ENCODE measurements around the gene KCNB1.
A peak's percentile ranks its signal among the peaks of the same experiment; 100 is the strongest.

The KCNB1 gene

GRCh38 chr20:49347156-49347555 is 135.3 kb downstream of the KCNB1 start:
- DNase-seq: no peak

DNA sequence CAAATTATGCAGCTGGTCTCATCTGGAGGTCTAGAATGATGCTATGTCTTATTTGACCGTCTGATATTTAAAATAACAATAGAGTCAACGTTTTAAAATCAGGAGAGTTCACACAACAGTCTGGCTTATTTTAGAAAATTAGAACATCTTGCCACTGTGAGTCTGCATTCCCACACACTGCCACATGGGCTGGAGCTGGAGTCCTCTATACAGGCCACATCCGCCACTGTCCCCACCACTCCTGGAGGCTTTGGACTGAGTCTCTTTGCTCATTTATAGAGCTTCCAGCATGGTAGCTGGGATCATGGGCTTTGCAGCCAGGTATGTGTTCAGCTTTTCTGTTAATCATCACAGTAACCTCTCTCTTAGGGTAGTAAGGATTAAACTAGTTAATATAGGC is 135.8 kb downstream of the KCNB1 start:
- no peak for DNase-seq

DNA sequence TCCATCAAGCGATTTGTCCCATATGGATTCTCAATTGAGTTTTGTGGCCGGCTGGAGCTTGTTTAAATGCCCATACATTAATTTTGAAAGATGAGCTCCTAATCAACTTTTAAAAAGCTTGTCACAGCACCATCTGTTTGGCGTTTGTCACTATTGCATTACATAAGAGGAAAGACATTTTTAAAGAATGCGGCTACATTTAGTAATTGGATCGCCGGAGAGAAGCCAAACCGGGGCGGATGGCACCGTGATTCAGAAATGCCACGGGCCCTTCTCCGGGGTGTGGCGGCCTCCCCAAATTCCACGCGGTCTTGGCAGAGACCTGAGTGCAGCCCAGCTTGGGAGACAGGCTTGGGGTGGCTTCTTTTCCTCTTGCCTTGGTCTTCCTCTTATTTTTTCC is 136.9 kb downstream of the KCNB1 start:
- peak; percentile 88 to 90 for DNase-seq

DNA sequence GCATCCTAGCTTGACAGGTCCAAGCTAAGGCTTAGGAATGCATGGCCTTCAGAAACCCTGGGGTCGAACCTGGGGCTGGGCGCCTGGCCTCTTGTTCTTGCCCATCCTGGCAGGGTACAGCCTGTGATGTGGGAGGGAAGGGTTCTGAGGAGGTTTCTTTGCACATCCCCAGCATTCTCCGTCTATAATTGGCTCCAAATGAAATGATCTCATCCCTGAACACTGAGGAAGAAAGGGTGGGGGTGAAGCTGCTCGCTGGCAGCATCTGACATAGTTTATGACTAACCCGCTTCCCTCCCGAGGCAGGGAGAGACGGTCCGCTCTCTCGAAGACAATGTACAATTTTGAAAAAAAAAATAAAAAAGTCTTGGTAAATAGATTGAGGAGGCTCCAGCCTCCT is 137.5 kb downstream of the KCNB1 start:
- peak; percentile 88 to 92 for DNase-seq

DNA sequence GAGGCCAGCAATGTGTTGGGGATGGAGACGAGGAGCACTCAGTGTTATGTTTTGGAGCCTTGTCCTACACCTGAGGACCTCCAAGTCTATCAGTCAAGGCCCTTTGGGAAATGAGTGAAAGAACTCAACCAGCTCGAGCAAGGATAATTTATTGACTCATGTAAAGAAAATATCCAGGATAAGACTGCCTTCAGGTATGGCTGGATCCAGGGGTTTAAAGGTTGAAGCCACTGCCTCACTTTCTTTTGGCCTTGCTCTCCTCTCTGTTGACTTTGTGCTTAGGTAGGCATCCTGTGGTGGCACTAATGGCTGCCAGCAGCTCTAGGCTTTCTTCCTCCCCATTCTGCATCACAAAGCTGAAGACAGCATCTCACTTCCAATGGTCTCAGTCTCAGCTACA is 138.3 kb downstream of the KCNB1 start:
- no peak for DNase-seq

DNA sequence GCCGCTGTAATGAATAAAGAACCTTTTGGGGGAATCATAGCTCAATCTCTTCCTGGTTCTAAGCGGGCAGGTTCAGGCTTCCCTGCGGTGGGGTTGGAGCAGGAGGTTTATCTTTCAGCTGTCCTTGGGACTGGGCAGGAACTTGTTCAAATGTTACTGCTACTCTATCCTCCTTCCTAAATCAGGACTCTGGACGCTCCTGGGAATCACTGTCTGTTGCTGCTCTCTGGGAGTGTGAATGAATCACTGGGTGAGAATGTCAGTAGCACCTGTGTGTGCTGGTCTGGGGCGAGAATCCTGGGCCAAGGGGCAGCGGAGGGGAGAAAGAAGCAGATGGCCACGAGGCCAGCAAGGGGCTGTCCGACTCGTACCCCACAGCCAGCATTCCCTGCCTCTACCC is 139.2 kb downstream of the KCNB1 start:
- DNase-seq: no peak

DNA sequence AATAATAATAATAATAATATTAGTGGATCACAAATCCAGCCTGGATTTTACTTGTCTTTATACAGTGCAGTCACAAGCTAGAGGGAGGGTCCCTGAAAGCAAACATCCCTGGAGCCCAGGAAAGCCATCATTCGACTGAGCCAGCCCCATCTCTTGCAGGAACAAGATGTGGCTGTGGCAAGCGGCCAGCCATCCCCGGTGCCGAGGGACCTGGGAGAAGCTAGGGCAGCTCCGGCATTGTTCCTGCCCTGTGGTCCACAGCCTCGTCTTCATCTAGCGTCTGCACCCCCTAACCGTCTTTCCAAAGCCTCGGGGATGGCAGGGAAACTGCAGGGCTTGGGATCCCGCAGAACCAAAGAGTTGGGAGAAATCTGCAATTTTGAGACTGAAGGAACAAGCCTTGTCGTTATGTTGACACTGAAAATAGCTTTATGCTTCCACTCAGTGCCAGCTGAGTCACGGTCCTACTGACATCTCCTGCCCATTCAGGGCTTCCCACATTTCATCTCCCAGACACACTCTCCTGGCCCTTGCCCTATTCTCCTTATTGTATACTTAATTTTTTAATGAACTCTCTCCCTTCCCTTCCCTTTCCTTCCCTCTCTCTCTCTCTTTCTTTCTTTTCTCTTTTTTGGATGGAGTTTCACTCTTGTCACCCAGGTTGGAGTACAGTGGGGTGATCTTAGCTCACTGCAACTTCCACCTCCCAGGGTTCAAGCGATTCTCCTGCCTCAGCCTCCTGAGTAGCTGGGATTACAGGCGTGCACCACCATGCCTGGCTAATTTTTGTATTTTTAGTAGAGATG is 142.1 kb downstream of the KCNB1 start:
- peak in 1 of 2 experiments; percentile 46 for DNase-seq

- DNase-seq: no peak
Measured at GRCh38 chr20:49339123-49339522, 143.3 kb downstream of the KCNB1 start.

DNA sequence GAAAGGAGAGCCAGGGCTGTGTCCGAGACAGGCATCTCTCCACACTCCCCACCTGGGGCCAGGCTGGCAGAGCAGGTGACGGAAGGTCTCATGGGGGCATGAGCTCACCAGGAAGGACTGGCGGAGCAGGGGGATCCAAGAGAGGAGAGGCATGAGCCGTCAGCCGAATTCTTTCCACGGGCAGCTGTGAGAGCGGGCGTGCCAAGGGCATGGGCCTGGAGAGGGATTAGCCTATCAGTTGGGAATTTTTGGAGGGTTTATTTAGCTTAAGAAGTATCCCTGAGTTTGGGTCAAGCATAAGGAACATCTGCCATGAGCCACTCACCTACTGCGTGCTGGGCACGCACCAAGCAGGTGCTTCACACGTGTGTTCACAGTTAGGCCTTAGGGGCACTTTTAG is 144.4 kb downstream of the KCNB1 start:
- no peak for DNase-seq

DNA sequence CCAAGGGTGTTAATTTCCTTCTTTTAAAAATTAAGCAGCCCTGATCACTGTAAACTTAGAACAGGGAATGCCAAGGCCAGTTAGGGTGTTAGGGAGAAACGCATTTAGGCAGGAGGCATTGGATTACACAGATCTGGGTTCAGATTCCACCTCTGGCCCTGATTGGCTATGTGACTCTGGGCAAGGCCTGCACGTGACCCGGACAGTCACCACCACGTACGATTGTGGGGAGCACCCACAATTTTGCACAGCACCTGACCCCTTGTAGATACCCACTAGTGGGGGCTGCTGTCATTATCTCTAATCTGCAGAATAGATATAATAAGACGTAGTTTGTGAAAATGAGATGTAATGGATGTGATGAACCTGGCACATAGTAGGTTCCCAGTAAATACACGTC is 145.1 kb downstream of the KCNB1 start:
- no peak for DNase-seq

DNA sequence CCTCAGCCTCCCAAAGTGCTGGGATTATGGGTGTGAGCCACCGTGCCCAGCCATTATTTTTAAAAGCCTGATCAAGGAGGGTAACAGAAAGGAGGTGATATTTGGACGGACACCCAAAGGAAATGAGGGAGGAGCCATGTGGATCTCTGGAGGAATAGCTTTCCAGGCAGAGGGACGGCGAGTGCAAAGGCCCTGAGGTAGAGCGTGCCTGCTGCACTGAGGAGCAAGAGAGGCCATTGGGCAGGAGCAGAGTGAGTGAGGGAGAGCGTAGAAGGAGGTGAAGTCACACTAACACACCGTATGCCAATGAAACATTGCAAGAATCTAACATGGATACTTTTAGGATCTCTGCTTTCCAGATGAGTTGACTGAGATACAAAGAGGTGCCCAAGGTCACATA is 145.7 kb downstream of the KCNB1 start:
- no peak for DNase-seq

DNA sequence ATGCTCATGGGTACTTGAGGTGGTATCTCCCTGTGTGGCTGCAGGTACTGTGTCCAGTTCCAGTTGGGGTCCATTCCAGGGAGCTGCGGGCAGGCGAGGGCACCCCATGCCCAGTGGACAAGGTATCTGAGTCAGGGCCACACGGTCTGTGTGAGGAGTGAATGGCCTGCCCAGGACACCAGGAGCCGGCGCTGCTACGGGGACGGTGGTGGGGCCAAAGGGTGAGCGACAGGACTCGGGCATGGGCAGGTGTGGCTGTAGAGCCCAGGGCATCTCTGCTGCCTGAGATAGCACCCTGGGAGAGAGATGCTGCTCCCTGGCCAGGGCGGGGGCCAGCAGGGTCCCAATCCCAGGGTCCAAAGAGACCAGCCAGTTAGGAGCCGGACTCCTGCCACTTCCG is 147.0 kb downstream of the KCNB1 start:
- DNase-seq: no peak

DNA sequence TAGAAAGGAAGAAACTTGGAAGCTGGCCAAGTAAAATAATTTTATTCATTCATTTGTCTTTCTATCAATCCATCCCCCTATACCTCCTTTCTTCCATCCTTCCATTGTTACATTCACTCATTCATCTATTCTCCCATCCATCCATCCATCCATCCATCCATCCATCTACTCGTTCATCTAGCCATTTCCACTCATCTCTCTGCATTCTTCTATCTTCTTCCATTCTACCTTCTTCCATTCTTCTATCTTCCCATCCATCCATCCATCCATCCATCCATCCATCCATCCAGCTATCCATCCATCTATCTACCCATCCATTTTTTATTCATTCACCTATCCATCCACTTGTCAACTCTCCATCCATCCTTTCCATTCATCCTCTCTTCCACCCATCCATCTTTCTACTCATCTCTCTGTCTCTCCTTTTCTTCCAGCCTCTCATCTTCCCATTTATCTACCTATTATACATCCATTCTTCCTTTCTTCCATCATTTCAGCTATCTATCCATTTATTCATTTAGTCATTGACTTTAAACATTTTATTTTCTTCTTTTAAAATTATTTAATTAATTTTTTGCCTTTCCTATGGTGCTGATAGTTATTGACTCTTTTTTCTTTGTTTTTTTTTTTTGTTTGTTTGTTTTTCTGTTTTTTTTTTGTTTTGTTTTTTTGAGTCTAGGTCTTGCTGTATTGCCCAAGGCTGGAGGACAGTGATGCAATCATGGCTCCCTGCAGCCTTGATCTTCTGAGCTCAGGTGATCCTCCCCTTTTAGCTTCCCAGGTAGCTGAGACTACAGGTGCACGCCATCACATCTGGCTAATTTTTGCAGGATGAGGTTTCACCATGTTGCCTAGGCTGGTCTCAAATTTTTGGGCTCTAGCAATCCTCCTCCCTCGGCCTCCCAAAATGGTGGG is 151.5 kb downstream of the KCNB1 start:
- no peak for DNase-seq

DNA sequence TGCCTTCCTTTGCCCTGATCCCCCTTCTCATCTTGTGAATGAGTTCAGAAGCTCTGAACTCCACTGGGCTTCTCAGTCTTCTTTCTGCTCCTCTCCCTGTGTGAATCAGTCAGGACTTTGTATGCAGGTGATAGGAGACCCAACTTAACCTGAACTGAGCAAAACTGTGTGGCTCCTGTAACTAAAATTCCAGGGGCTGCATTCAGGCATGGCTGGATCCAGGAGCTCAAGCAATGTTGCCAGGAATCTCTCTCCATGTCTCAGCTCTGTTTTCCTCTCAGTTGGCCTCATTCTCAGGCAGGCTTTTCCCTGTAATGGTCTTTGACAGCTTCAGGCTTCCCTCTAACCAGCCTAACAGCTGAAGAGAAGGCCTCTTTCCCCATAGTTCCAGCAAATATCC is 153.7 kb downstream of the KCNB1 start:
- no peak for DNase-seq

DNA sequence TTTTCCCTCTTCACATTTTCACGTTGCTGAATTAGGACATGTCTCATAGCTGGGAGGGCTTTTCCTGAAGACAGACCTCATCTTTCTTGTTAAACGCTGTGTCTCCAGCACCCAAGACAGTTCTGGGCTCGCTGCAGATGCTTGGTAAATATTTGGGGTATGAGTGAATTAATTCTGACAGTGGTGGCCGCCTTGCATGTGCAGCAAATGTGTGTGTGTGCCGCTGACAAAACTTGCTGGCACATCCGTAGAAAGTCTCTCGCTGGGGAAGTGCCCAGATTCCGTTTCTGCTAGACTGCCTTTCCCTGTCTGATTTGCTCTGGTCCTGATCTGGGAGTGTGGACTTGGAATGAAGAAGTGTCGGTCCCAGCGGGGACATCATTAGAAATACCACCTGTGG is 156.4 kb downstream of the KCNB1 start:
- DNase-seq: peak in 1 of 2 experiments; percentile 29

GRCh38 chr20:49324306-49324705 is 158.2 kb downstream of the KCNB1 start:
- DNase-seq: no peak

DNA sequence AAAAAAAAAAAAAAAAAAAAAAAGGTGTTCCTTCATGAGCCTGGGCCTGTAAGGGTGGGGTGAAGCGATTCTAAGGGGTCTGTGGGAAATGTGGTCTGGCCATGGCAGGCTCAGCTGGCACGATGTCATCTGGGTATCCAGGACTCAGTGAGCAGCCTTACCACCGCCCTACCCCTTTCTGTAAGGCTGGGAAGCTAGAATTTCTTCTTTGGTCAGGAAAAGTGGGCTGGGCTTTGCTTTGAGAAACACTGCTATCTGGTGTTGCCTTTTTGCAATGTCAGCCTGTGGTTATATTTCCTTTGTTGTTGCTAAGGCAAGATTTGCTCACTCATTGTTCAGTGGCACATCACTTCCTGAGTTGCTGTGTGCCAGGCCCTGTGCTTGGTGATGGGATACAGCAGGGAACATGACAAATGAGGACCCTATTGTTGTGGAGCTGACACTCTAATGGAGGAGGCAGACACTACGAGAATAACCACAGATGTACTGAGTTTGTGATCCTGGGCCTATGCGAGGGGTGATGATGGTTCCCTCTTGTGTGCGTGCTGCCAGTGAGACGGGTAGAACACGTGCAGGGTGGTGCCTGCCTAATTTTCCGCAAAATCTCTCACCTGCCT is 158.7 kb downstream of the KCNB1 start:
- DNase-seq: peak in 1 of 2 experiments; percentile 17

DNA sequence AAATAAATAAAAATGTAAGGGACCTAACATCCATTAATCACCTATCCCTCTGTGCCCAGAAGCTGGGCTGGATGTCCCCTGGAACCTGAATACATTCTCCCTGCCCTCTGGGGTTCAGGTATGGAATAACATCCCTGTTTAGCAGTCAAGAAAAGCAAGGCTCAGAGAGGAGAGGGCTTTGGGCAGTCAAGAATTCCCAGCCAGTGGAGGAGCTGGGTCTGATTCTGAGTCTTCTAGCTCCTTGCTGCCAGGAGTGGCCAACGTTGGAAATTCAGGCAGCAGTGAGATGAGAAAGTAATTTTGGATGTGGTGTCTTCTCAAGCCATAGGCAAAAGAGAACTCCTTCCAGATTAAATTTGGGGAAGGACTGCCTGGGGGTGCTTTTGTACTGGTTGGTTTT is 162.0 kb downstream of the KCNB1 start:
- DNase-seq: peak in 1 of 2 experiments; percentile 51

- DNase-seq: no peak
Measured at GRCh38 chr20:49319208-49319809, 163.2 kb downstream of the KCNB1 start.

DNA sequence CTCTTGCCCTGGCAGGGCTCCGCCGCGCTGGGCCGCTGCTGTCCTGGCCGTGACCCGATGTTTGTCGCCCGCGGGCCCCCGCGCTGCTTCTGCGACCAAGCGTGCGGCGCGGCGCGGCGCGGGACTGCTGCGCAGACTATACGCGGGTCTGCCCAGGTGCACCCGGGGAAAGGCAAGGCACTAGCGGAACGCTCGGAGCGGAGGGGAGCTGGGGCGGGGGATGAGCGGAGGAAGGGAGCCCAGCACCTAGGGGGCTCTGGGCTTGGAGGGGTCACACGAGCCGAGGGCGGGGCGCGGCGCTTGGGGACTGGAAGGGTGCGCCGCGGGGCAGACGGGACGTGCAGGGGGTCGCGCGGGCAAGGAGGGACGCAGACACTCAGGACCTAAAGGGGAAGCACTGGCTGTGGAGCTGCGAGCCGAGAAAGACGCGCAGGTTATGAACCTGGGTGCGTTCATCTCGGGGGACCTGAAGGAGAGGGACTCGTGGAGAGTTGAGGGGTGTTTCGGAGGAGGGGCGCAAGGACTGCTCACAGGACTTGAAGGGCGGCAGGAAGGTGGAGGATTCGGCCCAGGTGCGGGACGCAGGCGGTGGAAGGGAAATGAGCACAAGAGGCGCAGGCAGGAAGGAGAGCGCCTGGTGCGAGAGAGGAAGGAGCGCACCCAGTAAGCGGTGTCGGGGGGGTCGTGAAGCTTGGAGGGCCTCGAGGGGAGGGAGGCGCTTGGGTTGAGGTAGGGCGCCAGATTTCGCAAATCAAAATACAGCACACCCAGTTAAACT is 163.8 kb downstream of the KCNB1 start:
- no peak for DNase-seq

DNA sequence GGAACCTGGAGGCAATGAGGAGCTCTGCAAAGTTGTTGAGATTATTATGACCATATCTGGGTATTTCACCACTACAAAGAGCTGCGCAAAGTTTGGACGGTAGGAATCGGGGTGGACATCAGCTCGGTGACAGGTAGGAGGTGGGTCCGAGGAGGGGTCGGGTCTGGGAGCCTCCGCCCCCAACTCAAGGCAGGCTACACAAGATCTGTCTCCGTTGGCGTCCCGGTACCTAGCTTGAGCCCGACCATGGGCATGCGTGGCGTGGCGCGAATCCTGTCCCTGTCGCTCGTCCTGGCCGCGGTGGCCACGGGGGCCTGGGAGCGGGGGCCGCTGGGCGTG is 164.4 kb downstream of the KCNB1 start:
- DNase-seq: no peak

GRCh38 chr20:49316704-49317103 is 165.8 kb downstream of the KCNB1 start:
- DNase-seq: no peak

DNA sequence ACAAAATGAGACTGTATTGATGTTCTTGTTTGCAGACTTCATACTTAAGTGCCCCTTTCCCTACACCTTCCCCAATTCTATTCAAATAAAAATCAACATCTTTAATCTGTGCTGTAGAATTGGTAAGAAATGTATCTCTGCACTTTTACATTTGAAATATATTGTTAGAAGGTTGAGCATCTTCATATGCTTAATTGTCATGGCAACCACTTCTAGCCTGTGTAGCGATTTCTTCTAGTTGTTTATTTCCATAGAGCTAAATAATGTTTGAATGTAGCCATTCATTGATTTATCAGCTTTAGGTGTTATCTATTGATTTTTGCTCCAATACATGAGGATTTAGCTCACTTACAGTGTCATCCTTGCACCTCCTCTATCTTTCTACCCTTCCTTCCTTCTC is 166.9 kb downstream of the KCNB1 start:
- DNase-seq: no peak
